Activated CD4-positive, alpha-beta T cell treated with anti-CD3 and anti-CD28 coated beads, Interleukin-2, amount 50 U/mL, for 4 hours (primary cell): ENCODE results near the gene SLC4A1AP.
A peak's percentile ranks its signal among the peaks of the same experiment; 100 is the strongest.

Experiments
- DNase-seq, 2 experiments: peaks; one replicate each; pipeline ENCODE4 v3.0.0-alpha.2; 2020

SLC4A1AP gene

DNA sequence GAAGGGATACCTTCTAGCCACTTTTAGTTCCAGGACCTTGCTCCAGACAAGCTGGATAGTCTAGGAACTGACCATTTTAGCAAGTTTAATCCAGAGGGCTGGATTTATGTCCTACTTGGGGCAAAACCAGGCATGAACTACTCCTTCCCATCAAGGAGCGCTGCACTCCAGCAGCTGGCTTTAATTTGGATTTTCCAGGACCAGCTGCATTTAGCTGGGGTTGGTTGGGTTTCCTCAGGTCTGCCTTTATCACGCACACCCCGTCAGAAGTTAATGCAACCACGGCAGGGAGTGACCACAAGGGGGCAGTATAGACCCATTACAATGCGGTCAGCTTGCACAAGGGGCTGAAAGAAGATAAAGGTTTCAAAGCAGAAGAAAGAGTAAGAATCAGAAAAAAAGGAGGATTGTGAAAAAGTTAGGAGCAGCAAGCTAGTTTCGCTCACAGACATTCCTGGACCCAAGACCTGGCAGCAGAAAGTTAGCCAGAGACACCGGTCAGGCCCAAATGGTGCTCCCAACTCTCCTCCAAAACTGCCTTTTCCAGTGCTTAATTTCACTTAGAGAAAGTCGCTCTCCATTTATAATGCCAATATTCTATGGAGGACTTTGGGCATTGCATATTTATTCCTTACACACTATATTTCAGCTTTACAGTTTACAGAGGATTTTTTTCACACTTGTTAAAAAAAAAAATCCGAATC is 40.1 kb downstream of the SLC4A1AP start:
- DNase-seq = peak; percentile 84 to 86

GRCh38 chr2:27704342-27704876 is 40.7 kb downstream of the SLC4A1AP start:
- no peak for DNase-seq

DNA sequence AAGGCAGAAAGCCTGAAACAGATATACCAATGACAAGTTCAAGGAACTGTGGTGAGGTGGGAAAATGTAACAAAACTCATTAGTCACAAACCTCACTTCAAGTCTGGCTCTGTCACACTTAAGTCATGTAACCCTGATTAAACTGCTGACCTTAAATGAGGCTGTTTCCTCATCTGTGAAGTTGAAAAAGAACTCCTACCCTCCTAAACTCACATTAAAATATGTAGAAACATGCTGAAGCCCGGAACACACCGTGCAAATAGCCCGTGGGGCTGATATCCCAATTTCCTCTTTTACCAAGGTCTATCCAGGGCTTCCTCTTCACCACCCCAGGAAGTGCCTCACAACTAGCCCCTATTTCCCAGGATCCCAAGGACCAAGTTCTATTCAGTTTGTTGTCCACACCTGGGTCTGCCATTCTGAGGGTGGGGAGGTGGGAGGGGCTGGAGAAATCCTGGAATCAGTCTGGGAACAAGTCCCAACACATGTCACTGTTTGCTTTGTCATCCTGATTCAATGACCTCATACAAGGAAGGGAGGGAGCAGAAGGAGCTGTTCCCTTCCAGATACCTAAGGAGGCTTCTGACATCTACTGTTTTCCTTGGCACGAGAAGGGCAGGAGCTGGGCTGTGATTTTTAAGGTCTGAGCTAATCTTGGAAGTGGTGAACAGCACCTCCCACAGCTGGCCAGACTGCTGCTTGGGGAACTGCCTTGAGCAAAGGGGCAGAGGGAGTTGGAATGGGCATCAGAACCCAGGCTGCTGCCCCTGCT is 42.3 kb downstream of the SLC4A1AP start:
- no peak for DNase-seq

DNA sequence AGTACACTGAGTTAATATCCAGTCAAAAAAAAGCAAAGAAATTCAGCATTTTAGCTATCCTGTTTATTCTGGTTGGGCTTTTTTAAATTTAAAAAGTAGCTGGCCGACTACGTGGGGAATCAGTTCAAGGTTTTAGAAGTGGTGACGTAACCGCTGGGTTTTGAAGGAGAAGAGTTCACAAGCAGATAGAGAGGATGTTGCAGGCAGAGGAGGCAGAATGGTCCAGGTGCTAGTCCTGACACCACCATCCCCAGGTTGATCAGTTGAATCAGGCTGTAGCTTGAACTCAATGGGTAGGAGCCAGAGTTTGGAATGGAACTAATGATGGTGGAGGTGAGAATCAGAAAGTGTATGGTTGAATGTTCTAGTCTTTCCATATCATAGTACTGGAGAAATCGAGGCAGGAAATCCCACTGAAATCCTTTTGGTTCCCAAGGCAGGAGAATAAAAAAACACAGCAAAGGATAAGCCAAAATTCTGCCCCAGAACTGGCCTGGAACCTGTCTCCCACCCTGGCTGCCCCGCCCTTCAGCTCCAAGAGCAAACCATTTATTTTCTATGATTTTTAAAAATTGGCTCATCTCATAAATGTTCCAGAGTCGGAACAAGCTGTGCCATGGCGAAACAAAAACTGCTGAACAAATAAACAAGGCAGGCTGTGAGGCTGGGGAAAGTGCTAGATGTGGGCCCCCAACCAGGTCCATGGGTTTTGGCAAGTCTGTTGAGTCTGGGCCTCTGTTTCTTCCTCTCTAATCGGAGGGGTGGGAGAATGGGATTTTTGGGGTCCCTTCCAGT is 44.0 kb downstream of the SLC4A1AP start:
- DNase-seq = no peak

- DNase-seq = no peak
Measured at GRCh38 chr2:27708257-27708654, 44.6 kb downstream of the SLC4A1AP start.

- no peak for DNase-seq
Measured at GRCh38 chr2:27708666-27709065, 45.0 kb downstream of the SLC4A1AP start.

- DNase-seq = no peak
Measured at GRCh38 chr2:27709326-27709725, 45.6 kb downstream of the SLC4A1AP start.

- DNase-seq = no peak
Measured at GRCh38 chr2:27709960-27710575, 46.4 kb downstream of the SLC4A1AP start.

DNA sequence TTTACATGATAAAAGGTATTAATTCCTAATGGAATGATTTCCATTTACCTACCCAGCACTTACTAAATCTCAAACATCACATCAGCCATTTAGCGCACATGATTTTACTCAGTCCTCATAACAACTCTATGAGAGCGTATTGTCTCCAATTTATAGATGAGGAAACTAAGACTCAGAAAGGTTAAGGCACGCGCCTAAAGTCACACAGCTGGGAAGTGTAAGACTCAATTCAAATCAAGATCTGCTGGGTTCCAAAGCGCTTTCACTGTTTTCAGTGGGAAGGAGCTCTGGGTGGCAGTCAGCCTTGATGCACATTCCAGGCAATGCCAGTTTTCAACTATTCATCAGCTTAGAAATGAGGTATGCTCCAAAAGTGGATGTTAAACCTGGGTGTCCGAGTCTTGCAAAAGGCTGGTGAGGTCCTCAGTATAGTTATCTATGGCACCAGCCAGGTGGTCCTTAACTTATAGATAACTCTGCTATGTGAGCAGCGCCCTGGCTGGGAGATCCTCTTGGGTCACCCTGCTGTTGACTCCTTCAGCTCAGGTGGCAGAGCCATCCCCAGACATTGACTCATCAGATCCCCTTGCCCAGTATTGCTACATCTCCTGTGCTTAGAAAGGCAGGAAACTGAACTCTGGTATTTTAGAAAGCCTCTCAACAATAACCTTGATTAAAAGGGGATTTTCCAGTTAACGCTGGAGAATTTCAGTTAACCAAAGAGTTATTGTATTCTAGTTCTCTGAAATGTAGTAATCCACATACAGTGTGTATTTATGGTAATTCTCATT is 47.1 kb downstream of the SLC4A1AP start:
- no peak for DNase-seq

- no peak for DNase-seq
Measured at GRCh38 chr2:27711804-27712203, 48.1 kb downstream of the SLC4A1AP start.

DNA sequence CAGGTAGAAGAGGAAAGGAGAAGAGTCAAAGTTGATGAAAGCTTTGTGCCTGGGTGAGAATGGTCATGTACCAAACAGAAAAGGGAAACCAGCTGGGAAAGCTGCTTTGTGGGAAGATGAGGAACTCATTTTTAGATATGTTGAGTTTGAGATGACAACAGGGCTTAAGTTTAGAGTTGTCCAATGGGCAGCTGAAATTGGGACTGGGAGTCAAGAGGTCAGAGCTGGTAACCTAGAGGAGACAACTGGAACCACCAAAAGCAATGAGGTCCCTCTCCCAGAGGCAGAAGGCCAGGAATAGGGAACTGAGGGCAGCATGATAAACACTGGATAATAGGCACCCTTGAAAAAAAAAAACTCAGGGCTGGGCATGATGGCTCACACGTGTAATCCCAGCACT is 48.8 kb downstream of the SLC4A1AP start:
- no peak for DNase-seq

GRCh38 chr2:27713201-27713600 is 49.5 kb downstream of the SLC4A1AP start:
- DNase-seq = no peak

- no peak for DNase-seq
Measured at GRCh38 chr2:27714053-27714452, 50.4 kb downstream of the SLC4A1AP start.

- no peak for DNase-seq
Measured at GRCh38 chr2:27714851-27715291, 51.2 kb downstream of the SLC4A1AP start.

DNA sequence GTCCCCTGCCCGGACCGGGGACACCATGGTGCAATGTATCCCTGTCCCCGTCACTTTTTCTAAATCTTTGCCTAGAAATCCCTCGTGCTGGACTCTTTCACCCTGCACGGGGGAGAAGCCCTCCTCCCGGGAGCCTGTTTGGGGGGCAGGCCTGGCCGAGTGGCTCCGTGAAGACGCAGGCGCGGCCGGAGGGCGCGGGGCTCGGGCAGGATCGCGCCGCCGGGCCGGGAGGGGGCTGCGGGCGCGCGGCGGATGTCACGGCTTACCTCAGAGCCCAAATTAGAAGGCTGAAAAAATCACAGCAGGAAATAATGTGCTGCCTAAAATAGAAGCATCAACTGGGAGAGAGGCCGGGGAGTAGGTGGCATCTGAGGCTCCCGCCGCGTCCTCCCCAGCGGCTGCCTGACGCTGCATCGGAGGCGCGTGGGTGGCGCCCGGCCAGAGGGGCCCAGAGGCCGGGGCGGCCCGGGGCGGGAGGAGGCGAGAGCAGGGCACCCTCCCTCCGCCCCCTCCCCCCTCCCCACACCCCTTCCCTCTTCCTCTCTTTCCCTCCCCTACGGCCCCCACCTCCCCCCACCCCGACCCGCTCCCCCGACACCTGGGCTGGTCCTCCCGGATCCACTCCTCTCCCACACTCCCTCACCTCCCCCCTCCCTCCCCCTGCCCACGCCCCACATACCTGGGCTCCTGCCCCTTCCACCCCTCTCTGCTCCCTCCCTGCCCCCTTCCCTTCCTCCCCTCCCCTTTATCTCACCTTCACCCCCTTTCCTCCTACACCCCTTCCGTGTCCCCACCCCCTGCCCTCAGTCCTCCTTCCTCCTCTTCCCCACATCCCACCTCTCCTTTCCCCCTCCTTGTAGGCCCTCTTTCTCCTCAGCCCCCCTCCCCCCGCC is 51.9 kb downstream of the SLC4A1AP start:
- no peak for DNase-seq

DNA sequence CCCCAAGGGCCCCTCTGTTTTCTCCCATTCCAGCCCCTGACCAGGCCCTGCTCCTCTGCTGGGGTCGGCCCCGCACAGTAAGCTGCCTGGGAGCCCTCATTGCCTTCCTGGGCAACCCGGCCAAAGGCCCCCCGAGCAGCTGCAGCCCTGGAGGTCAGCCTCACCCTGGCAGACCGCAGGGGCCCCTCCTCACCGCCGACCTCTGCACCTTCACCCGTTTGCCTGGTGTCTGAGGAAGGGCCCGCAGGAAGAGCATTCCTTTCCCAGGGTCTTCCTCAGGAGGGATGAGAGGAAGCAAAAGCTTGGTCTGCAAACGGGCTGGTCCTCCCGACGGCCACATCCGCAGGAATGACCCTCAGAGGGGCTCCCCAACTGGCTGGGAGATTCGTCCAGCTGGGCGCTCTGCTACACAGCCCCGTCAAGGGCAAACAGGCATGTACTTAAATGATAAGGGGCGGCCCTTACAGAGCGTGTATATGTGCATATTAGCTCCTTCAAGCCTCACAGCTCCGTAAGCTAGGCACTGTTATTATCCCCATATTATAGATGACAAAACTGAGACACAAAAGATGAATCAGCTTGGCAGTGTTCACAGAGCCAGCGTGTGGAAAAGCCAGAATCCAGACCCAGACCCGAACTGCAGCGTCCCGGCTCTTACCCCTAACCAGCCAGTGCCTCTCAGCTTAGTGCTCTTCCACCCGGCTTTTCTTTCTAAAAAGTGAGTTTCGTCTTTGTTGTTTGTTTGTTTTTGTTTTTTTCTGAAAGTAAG is 52.8 kb downstream of the SLC4A1AP start:
- DNase-seq = no peak

GRCh38 chr2:27717070-27717795 is 53.5 kb downstream of the SLC4A1AP start:
- no peak for DNase-seq

DNA sequence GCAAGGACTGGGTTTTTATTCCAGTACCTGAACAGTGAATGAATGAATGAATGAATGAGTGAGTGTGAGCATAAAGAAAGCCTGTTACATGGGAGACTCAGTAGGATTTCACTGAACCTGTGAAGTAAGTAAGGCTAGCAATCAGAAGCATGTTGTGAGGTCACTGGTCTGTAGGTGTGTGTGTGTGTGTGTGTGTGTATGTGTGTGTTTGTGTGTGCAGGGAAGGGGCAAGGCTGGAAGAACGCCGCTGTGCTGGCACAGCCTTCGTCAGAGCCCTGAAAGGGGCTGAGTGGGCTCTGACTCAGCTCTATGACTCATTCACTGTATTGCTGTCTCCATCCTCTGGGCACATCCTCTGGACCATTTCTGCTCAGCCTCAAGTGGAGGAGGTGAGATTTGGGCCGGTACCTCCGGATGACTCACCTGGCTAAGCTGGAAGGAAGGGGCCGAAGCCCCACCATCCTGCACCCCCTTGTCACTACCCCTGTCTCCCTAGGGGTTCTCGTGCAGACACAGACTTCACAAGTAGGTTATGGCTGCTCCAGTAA is 56.4 kb downstream of the SLC4A1AP start:
- DNase-seq = peak; percentile 39 to 41

GRCh38 chr2:27721335-27721734 is 57.6 kb downstream of the SLC4A1AP start:
- DNase-seq = no peak
